H1 (cell line): ENCODE data around the gene RRP9. TPM values are rescaled to one million over a fixed set of nuclear protein-coding genes. Genes with fewer than 3 reads are reported as not detected.

Experiments used
- CTCF ChIA-PET: fragments of 300-600 bp; sonication (Branson Sonifier 250); formaldehyde crosslinking; loops from one replicate; lab custom pipeline; 2021; ENCODE audit not compliant: partially characterized antibody; lab: Charles Lee
- POLR2A ChIA-PET: fragments of 300-600 bp; sonication (Branson Sonifier 250); formaldehyde crosslinking; loops from one replicate; lab custom pipeline; 2021; ENCODE audit warnings: inconsistent platforms; ENCODE audit not compliant: partially characterized antibody; lab: Charles Lee
- DNase-seq, 2 experiments: peaks; one replicate each; pipeline versions ENCODE4 v3.0.0 to v3.0.0-alpha.2; 2010 to 2022; ENCODE audit warnings: low spot score in 2 of 2, low read depth in 1 of 2, mixed read lengths in 1 of 2
- FAIRE-seq: peaks from 2 replicates; lab custom pipeline; 2011; peaks lifted over from hg19 to GRCh38; lab: Jason Lieb, UNC
- H2AFZ ChIP-seq: 2 replicates; pipeline ENCODE4 v1.8.1; 2012; ENCODE audit warnings: low read length, inconsistent platforms
- H2AK5ac ChIP-seq: 2 replicates; pipeline ENCODE4 v1.6.1; 2013; ENCODE audit warnings: low read depth, low read length
- H2BK120ac ChIP-seq: replicated peaks from 2 replicates; pipeline ENCODE3; 2013; ENCODE audit warnings: low read depth, low read length, inconsistent platforms
- H2BK12ac ChIP-seq: 2 replicates; pipeline ENCODE4 v1.6.1; 2013; ENCODE audit warnings: low read depth, low read length
- H2BK15ac ChIP-seq: 2 replicates; pipeline ENCODE4 v1.6.1; 2013; ENCODE audit warnings: low read length
- H2BK20ac ChIP-seq: 2 replicates; pipeline ENCODE4 v1.6.1; 2013; ENCODE audit warnings: low read length
- H2BK5ac ChIP-seq: 2 replicates; pipeline ENCODE4 v1.6.1; 2013; ENCODE audit warnings: low read depth, low read length
- H3K14ac ChIP-seq: 2 replicates; pipeline ENCODE4 v1.6.1; 2013; ENCODE audit warnings: inconsistent platforms; ENCODE audit not compliant: insufficient read length
- H3K18ac ChIP-seq: 2 replicates; pipeline ENCODE4 v1.6.1; 2013; ENCODE audit warnings: low read length; ENCODE audit errors: extremely low read depth
- H3K23ac ChIP-seq: 2 replicates; pipeline ENCODE4 v1.6.1; 2013; ENCODE audit warnings: inconsistent platforms; ENCODE audit not compliant: insufficient read length
- H3K23me2 ChIP-seq: 2 replicates; pipeline ENCODE4 v1.6.1; 2013; ENCODE audit warnings: low read depth, low read length
- H3K27ac ChIP-seq: 2 replicates; pipeline ENCODE4 v1.6.1; 2011; ENCODE audit warnings: low read depth, low read length, inconsistent platforms
- H3K27me3 ChIP-seq, 4 experiments: replicated peaks in 1 of 4; 1 replicate in 1 of 4; 2 replicates in 3 of 4; pipeline versions ENCODE4 v1.6.1 to v1.8.1; 2011 to 2013; ENCODE audit warnings: low read length in 3 of 4, mild to moderate bottlenecking in 3 of 4, inconsistent platforms in 2 of 4, mixed read lengths in 2 of 4, moderate library complexity in 1 of 4; ENCODE audit not compliant: control insufficient read depth in 3 of 4, insufficient read depth in 3 of 4; ENCODE audit errors: extremely low read depth in 1 of 4
- H3K36me3 ChIP-seq, 4 experiments: 2 replicates each; pipeline versions ENCODE4 v1.6.1 to v1.8.1; 2011 to 2013; ENCODE audit warnings: mild to moderate bottlenecking in 4 of 4, low read length in 3 of 4, moderate library complexity in 2 of 4, control low read depth in 1 of 4, inconsistent platforms in 1 of 4; ENCODE audit not compliant: insufficient read depth in 4 of 4, control insufficient read depth in 2 of 4
- H3K4ac ChIP-seq: replicated peaks from 2 replicates; pipeline ENCODE3; 2013; ENCODE audit warnings: low read length, low read depth, mixed read lengths, inconsistent platforms; ENCODE audit not compliant: insufficient read length
- H3K4me1 ChIP-seq, 4 experiments: replicated peaks in 1 of 4; 1 replicate in 1 of 4; 2 replicates in 3 of 4; pipeline versions ENCODE4 v1.6.1 to v1.8.1; 2011 to 2013; ENCODE audit warnings: low read length in 3 of 4, inconsistent platforms in 2 of 4, mixed read lengths in 1 of 4; ENCODE audit not compliant: insufficient read depth in 4 of 4, control insufficient read depth in 3 of 4
- H3K4me2 ChIP-seq, 2 experiments: 2 replicates each; pipeline versions ENCODE4 v1.6.1 to v1.8.1; 2011 to 2013; ENCODE audit warnings: low read depth in 2 of 2, low read length in 2 of 2, control low read depth in 1 of 2, inconsistent platforms in 1 of 2, mild to moderate bottlenecking in 1 of 2; ENCODE audit not compliant: insufficient read depth in 1 of 2
- H3K4me3 ChIP-seq, 4 experiments: fragments of 200-600, 300-600 bp in 1 of 4; sonication (generic), shearing (Covaris generic), sonication (Bioruptor Twin) in 1 of 4; 2 replicates each; pipeline versions ENCODE4 v1.5.1 to v1.8.1; 2011 to 2016; ENCODE audit warnings: low read length in 4 of 4, low read depth in 3 of 4, control low read depth in 2 of 4, inconsistent platforms in 2 of 4, mild to moderate bottlenecking in 2 of 4, mixed read lengths in 1 of 4, moderate library complexity in 1 of 4; ENCODE audit not compliant: insufficient read depth in 2 of 4; ENCODE audit errors: extremely low read depth in 1 of 4
- H3K56ac ChIP-seq: replicated peaks from 2 replicates; pipeline ENCODE3; 2013; ENCODE audit warnings: low read depth, mild to moderate bottlenecking, mixed read lengths, low read length, inconsistent platforms; ENCODE audit not compliant: insufficient read length
- H3K79me1 ChIP-seq: 2 replicates; pipeline ENCODE4 v1.6.1; 2013; ENCODE audit warnings: low read depth, low read length, control low read depth
- H3K79me2 ChIP-seq, 2 experiments: 2 replicates each; pipeline versions ENCODE4 v1.6.1 to v1.8.1; 2012 to 2013; ENCODE audit warnings: low read length in 2 of 2, mild to moderate bottlenecking in 2 of 2, inconsistent platforms in 1 of 2; ENCODE audit not compliant: insufficient read depth in 2 of 2, control insufficient read depth in 1 of 2
- H3K9ac ChIP-seq, 4 experiments: replicated peaks in 1 of 4; 1 replicate in 1 of 4; 2 replicates in 3 of 4; pipeline versions ENCODE4 v1.6.1 to v1.8.1; 2011 to 2013; ENCODE audit warnings: low read depth in 3 of 4, low read length in 3 of 4, control low read depth in 2 of 4, mild to moderate bottlenecking in 2 of 4, moderate library complexity in 2 of 4, inconsistent platforms in 1 of 4; ENCODE audit errors: extremely low read depth in 1 of 4
- H3K9me3 ChIP-seq, 2 experiments: 2 replicates each; pipeline versions ENCODE4 v1.6.1 to v1.8.1; 2012 to 2013; ENCODE audit warnings: mild to moderate bottlenecking in 2 of 2, moderate library complexity in 2 of 2, control low read depth in 1 of 2, inconsistent platforms in 1 of 2, low read depth in 1 of 2, low read length in 1 of 2, mixed read lengths in 1 of 2; ENCODE audit not compliant: insufficient read depth in 2 of 2
- H4K20me1 ChIP-seq, 2 experiments: replicated peaks in 1 of 2; 2 replicates each; pipeline versions ENCODE3 to v1.8.1; 2011 to 2013; ENCODE audit warnings: inconsistent platforms in 2 of 2, low read length in 2 of 2, mild to moderate bottlenecking in 1 of 2; ENCODE audit not compliant: insufficient read depth in 2 of 2, control insufficient read depth in 1 of 2
- H4K5ac ChIP-seq: 2 replicates; pipeline ENCODE4 v1.6.1; 2013; ENCODE audit warnings: low read length, low read depth, mixed read lengths, inconsistent platforms; ENCODE audit not compliant: insufficient read length
- H4K8ac ChIP-seq: 2 replicates; pipeline ENCODE4 v1.8.0; 2013; ENCODE audit warnings: mild to moderate bottlenecking, moderate library complexity, low read length, inconsistent platforms; ENCODE audit not compliant: insufficient read depth; ENCODE audit errors: extremely low read depth
- H4K91ac ChIP-seq: replicated peaks from 2 replicates; pipeline ENCODE3; 2013; ENCODE audit warnings: low read length, mixed read lengths, inconsistent platforms; ENCODE audit not compliant: insufficient read length
- ASH2L ChIP-seq: fragments of 200-600, 300-600 bp; sonication (generic); IDR thresholded peaks from one replicate; pipeline ENCODE4 v1.7.1; 2017; ENCODE audit warnings: low read length
- CBX8 ChIP-seq: fragments of 300-800, 300-1000 bp; sonication (generic); IDR thresholded peaks from 2 replicates; pipeline ENCODE4 v1.7.1; 2016; ENCODE audit warnings: low read depth, low read length, borderline replicate concordance
- CEBPB ChIP-seq: IDR thresholded peaks from 2 replicates; pipeline ENCODE4 v1.6.1; 2012; ENCODE audit warnings: low read depth, low read length
- CHD2 ChIP-seq: IDR thresholded peaks from 2 replicates; pipeline ENCODE4 v1.6.1; 2012; ENCODE audit warnings: low read length, improper control_type of control experiment
- EZH2 ChIP-seq: fragments of 200-600 bp; sonication (generic); IDR thresholded peaks from 2 replicates; pipeline ENCODE4 v1.7.1; 2012; ENCODE audit warnings: low read depth, mild to moderate bottlenecking, moderate library complexity, low read length, inconsistent platforms; ENCODE audit not compliant: severe bottlenecking
- JUND ChIP-seq: IDR thresholded peaks from 2 replicates; pipeline ENCODE4 v1.6.1; 2011; ENCODE audit warnings: mild to moderate bottlenecking, improper control_type of control experiment, low read length
- POU5F1 ChIP-seq: IDR thresholded peaks from 2 replicates; pipeline ENCODE4 v1.6.1; 2011; ENCODE audit warnings: low read depth, mild to moderate bottlenecking, low read length, moderate library complexity
- RBBP5 ChIP-seq: IDR thresholded peaks from 2 replicates; pipeline ENCODE4 v1.7.1; 2012; ENCODE audit warnings: low read depth, mild to moderate bottlenecking, inconsistent platforms, low read length, moderate library complexity, borderline replicate concordance
- RNF2 ChIP-seq: fragments of 200-900, 300-1000 bp; sonication (generic); IDR thresholded peaks from 2 replicates; pipeline ENCODE4 v1.7.1; 2016; ENCODE audit warnings: borderline replicate concordance, low read depth, mild to moderate bottlenecking, antibody characterized with exemption, low read length; ENCODE audit not compliant: poor library complexity, severe bottlenecking; ENCODE audit errors: missing control alignments
- SP1 ChIP-seq: IDR thresholded peaks from 2 replicates; pipeline ENCODE4 v1.6.1; 2011; ENCODE audit warnings: low read depth, low read length
- SRF ChIP-seq: IDR thresholded peaks from 2 replicates; pipeline ENCODE4 v1.6.1; 2011; ENCODE audit warnings: mild to moderate bottlenecking, low read depth, low read length, moderate library complexity
- TAF1 ChIP-seq: IDR thresholded peaks from 2 replicates; pipeline ENCODE4 v1.6.1; 2011; ENCODE audit warnings: mild to moderate bottlenecking, low read depth, low read length
- USF2 ChIP-seq: IDR thresholded peaks from 2 replicates; pipeline ENCODE4 v1.6.1; 2011; ENCODE audit warnings: low read length, improper control_type of control experiment
- WGBS, 2 experiments: shearing (Covaris generic) in 1 of 2; methylation state at CpG; one replicate each; pipeline versions ENCODE4 v1.1.6 to v1.1.7; 2013 to 2015; ENCODE audit warnings: low lambda C conversion rate in 2 of 2, mixed read lengths in 2 of 2, inconsistent platforms in 1 of 2, low coverage in 1 of 2, missing lambda C conversion rate in 1 of 2; ENCODE audit not compliant: insufficient replicate concordance in 2 of 2, insufficient coverage in 1 of 2, insufficient read length in 1 of 2; ENCODE audit errors: extremely low coverage in 1 of 2, missing lambda C conversion rate in 1 of 2; 5-methylcytosine and 5-hydroxymethylcytosine counted together
- polyA plus RNA-seq, 7 experiments: library from polyadenylated mRNA; depleted of rRNA in 3 of 7; stranded (reverse) in 5 of 7; unstranded in 2 of 7; fragments of >200 nt in 5 of 7; fragments of 200-250 nt in 2 of 7; gene quantifications; 1 replicate in 5 of 7; 2 replicates in 1 of 7; 4 replicates in 1 of 7; pipeline versions ENCODE4 v1.2.1 to v1.2.3, GENCODE V29; 2011 to 2013; ENCODE audit warnings: missing spikeins in 2 of 7, mixed read lengths in 2 of 7
- total RNA-seq: library from RNA; stranded (reverse); fragmentation: NEBNext Ultra II Directional; extraction: Animal tissue kit (Norgen Biotek cat#: 25700); gene quantifications from 2 replicates; pipeline ENCODE4 v1.2.1, GENCODE V29; 2021

Gene RRP9
- total and polyA plus RNA-seq, 2 of the 8 experiments (the other 6 are each of a cell fraction or from before 2014, with no cell fraction given), result 55.6 to 68.9 TPM

- Histone ChIP-seq H4K20me1 (no peaks in the 10 kb centered on the region), H3K36me3 (no peaks in the 10 kb centered on the region), H3K4me3 (no peak overlapping the region), H3K79me2 (no peaks in the 10 kb centered on the region), H2BK5ac (no peak overlapping the region), H2BK120ac (no peak overlapping the region), H3K18ac (no peak overlapping the region), H3K9ac (no peak overlapping the region), H3K56ac (no peak overlapping the region), H3K4me2 (no peak overlapping the region), H4K5ac (no peak overlapping the region), H2BK20ac (no peak overlapping the region), H3K27ac (no peak overlapping the region), H4K91ac (no peak overlapping the region), H3K4ac (no peak overlapping the region), H3K9me3 (no peaks in the 10 kb centered on the region), H3K79me1 (no peaks in the 10 kb centered on the region), H3K27me3 (peaks cover 15 to 33% (median 28%) of the 10 kb centered on the region in 4 experiments), H3K23me2 (peaks cover 4% of the 10 kb centered on the region; the same call in 1 of the 2 replicates), H2BK12ac (no peak overlapping the region), H3K4me1 (peaks cover 0 to 8% (median 5%) of the 10 kb centered on the region in 4 experiments; a peak in 6 of 7 replicates), H2AFZ (no peak overlapping the region), H3K23ac (no peak overlapping the region), H4K8ac (no peak overlapping the region), H3K14ac (no peak overlapping the region), H2AK5ac (no peak overlapping the region), H2BK15ac (no peak overlapping the region)
- WGBS, 2 experiments, result 84% methylated on average over 2 of the region's 2 CpGs; no CpG with 5 or more reads in 1 of the 2 experiments
- DNase-seq (no peak), FAIRE-seq (no peak)
- ChIA-PET CTCF (interaction anchor here (0.6 to 5.7 kb wide), 8 partner anchors 8 to 1409 kb away, joined by 3 to 29 read pairs (median 4); partner anchors contain the start of genes ABHD14B, ACY1, PARP3 and RRP9), POLR2A (interaction anchor here (0.6 to 15.7 kb wide), 4 partner anchors 10 to 379 kb away, joined by 3 to 148 read pairs (median 68); partner anchors contain the start of genes PCBP4, RPL29 and RRP9)
- TF ChIP-seq CEBPB, result no peak
- TF ChIP-seq SP1, result no peak
- no peak for TF ChIP-seq EZH2
- TF ChIP-seq RNF2, result no peak
- TF ChIP-seq USF2, result no peak
- no peak for TF ChIP-seq POU5F1
- no peak for TF ChIP-seq ASH2L
- no peak for TF ChIP-seq CBX8
- no peak for TF ChIP-seq JUND
- TF ChIP-seq SRF, result no peak
- TF ChIP-seq RBBP5, result no peak
- TF ChIP-seq TAF1, result no peak
- no peak for TF ChIP-seq CHD2
Observed at GRCh38 chr3:51950899-51951298, 9.2 kb upstream of the RRP9 start.
